Upper lobe of left lung (tissue), 6 donors: ENCODE results near the gene CHRNB1. TPM values are rescaled to one million over a fixed set of nuclear protein-coding genes. Genes with fewer than 3 reads are reported as not detected.

Experiments used
- ATAC-seq, 2 donors: fragments of 200-7000 bp; cut with Tn5 transposase; one replicate each; pipeline ENCODE4 v1.9.1; 2022; ENCODE audit warnings: mild to moderate bottlenecking in 2 of 2, moderate library complexity in 2 of 2; ENCODE audit not compliant: low FRiP score in 2 of 2
- DNase-seq, 2 donors: peaks; one replicate each; pipeline ENCODE4 v3.0.0-alpha.2; 2019 to 2020
- H3K27ac ChIP-seq, 4 donors: fragments of 200-600 bp; sonication (generic); one replicate each; pipeline ENCODE4 v1.5.1; 2016 to 2019
- H3K27me3 ChIP-seq, 4 donors: fragments of 200-600 bp; sonication (generic); one replicate each; pipeline ENCODE4 v1.5.1; 2017 to 2019
- H3K36me3 ChIP-seq, 4 donors: fragments of 200-600 bp; sonication (generic); one replicate each; pipeline ENCODE4 v1.5.1; 2016 to 2019
- H3K4me1 ChIP-seq, 4 donors: fragments of 200-600 bp; sonication (generic); one replicate each; pipeline ENCODE4 v1.5.1; 2018 to 2019
- H3K4me3 ChIP-seq, 4 donors: fragments of 200-600 bp; sonication (generic); one replicate each; pipeline ENCODE4 v1.5.1; 2017 to 2019; ENCODE audit warnings: mild to moderate bottlenecking in 2 of 4, moderate library complexity in 1 of 4
- H3K9me3 ChIP-seq, 4 donors: fragments of 200-600 bp; sonication (generic); one replicate each; pipeline ENCODE4 v1.5.1; 2018 to 2019
- EP300 ChIP-seq, 4 donors: sonication (generic); formaldehyde crosslinking; IDR thresholded peaks; one replicate each; pipeline ENCODE4 v1.5.1; 2017; ENCODE audit warnings: antibody characterized with exemption in 4 of 4, control low read depth in 2 of 4
- POLR2A ChIP-seq, 4 donors: fragments of 450-650 bp; IDR thresholded peaks; one replicate each; pipeline ENCODE4 v1.5.1; 2016 to 2017; ENCODE audit warnings: antibody characterized with exemption in 4 of 4, mild to moderate bottlenecking in 2 of 4
- POLR2AphosphoS5 ChIP-seq, 2 donors: sonication (generic); formaldehyde crosslinking; IDR thresholded peaks; one replicate each; pipeline ENCODE4 v1.5.1; 2017; ENCODE audit warnings: antibody characterized with exemption in 2 of 2
- WGBS, 2 donors: methylation state at CpG; one replicate each; pipeline ENCODE4 v1.1.5; 2017 to 2018; 5-methylcytosine and 5-hydroxymethylcytosine counted together
- total RNA-seq, 6 donors: library from RNA; depleted of rRNA in 4 of 6; stranded (reverse); fragments of >200 nt in 4 of 6; gene quantifications; one replicate each; pipeline versions ENCODE4 v1.1.0 to v1.2.1, GENCODE V29; 2016 to 2021
- TF ChIP-seq, protein P1 (sequence below), 6 experiments: fragments of 450-650 bp in 4 of 6; fragments of 200-600 bp in 2 of 6; sonication (generic) in 2 of 6; IDR thresholded peaks; one replicate each; pipeline ENCODE4 v1.5.1; 2016 to 2019; ENCODE audit warnings: antibody characterized with exemption in 6 of 6
- donor health status: DM: no; HTN: no; CAD: no; lungs with moderate emphysema.
- donor health status: DM: no; HTN: yes; CAD: no; lungs with severe emphysema.

Gene CHRNB1
- total RNA-seq, 6 donors from 2014 or later, result 1.9 to 11.5 (median 7.0) TPM

DNA sequence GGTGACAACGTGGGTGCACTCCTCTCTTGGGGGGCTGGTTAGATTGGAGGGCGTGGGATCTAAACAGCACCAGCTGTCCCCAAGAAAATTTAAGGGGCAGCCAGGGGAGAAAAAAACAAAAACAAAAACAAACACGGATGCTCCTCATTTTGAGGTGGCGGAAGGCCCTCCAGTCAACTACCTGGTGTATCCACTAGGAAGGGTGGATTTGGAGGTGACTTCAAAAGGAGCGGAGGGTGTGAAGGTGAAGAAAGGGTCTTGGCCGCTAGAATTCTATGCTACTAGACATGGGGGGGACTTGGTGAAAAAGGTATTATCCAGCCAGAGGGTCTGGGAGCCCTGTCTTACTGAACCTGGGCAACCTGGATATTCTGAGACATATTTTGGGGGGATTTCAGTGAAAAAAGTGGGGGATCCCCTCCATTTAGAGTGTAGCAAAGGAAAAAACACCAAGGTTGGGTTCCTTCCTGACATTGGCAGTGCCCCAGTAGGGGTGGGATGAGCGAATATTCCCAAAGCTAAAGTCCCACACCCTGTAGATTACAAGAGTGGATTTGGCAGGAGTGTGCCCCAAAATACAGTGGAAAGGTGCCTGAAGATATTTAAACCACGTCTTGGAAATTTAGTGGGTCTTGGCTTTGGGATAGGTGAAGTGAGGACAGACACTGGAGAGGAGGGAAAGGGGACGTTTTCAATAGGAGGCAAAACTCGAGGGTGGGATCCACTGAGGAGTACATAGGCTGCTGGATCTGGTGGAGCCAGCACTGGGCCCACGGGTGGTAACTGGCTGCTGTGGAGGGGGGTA is 6.0 kb upstream of the CHRNB1 start:
- Histone ChIP-seq H3K4me3 (peak overlapping the region in 2 of 4 donors; percentile 35 to 61), H3K36me3 (no peaks in the 10 kb centered on the region), H3K27me3 (peaks cover 0 to 25% (median 19%) of the 10 kb centered on the region in 4 donors), H3K9me3 (no peaks in the 10 kb centered on the region), H3K27ac (no peak overlapping the region), H3K4me1 (peaks cover 50 to 60% (median 57%) of the 10 kb centered on the region in 4 donors)
- TF ChIP-seq POLR2A (IDR thresholded peaks at IDR 0.05) (no peak), POLR2AphosphoS5 (IDR thresholded peaks at IDR 0.05) (no peak), EP300 (IDR thresholded peaks at IDR 0.05) (no peak)
- TF ChIP-seq, protein P1, sequence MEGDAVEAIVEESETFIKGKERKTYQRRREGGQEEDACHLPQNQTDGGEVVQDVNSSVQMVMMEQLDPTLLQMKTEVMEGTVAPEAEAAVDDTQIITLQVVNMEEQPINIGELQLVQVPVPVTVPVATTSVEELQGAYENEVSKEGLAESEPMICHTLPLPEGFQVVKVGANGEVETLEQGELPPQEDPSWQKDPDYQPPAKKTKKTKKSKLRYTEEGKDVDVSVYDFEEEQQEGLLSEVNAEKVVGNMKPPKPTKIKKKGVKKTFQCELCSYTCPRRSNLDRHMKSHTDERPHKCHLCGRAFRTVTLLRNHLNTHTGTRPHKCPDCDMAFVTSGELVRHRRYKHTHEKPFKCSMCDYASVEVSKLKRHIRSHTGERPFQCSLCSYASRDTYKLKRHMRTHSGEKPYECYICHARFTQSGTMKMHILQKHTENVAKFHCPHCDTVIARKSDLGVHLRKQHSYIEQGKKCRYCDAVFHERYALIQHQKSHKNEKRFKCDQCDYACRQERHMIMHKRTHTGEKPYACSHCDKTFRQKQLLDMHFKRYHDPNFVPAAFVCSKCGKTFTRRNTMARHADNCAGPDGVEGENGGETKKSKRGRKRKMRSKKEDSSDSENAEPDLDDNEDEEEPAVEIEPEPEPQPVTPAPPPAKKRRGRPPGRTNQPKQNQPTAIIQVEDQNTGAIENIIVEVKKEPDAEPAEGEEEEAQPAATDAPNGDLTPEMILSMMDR (IDR thresholded peaks at IDR 0.05), result no peak
- WGBS, 2 donors, result 50 to 51% methylated on average over 11 of the region's 11 CpGs
- ATAC-seq (no peak), DNase-seq (no peak)

DNA sequence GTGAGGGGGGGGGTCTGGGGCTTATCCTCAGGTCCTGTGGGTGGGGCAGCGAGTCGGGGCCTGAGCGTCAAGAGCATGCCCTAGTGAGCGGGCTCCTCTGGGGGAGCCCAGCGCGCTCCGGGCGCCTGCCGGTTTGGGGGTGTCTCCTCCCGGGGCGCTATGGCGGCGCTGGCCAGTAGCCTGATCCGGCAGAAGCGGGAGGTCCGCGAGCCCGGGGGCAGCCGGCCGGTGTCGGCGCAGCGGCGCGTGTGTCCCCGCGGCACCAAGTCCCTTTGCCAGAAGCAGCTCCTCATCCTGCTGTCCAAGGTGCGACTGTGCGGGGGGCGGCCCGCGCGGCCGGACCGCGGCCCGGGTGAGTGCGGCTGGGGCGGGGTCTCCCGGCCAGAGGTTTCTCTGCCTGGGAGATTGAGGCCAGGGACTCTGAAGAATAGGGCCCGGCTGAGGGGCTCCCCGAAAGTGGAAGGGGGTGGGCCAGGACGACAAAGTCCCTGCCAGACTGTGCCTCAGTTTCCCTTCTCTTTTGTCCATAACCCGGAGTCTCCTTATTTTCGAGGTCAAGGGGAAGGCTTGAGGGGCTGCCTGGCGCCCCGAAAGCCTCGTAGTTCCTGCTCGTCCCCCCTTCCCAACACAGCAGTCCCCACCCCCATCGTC is 5.3 kb upstream of the CHRNB1 start, which contains the start of gene FGF11:
FGF11 (plus strand) TSS at position 51 of the 651 bp plus-strand sequence; CDS start at position 160, 109 bp downstream.
- Histone ChIP-seq H3K36me3 (no peaks in the 10 kb centered on the region), H3K9me3 (no peaks in the 10 kb centered on the region), H3K27me3 (peaks cover 0 to 25% (median 19%) of the 10 kb centered on the region in 4 donors), H3K4me1 (peaks cover 50 to 61% (median 58%) of the 10 kb centered on the region in 4 donors), H3K27ac (no peak within 1 kb of the TSS), H3K4me3 (peak within 1 kb of the TSS in 3 of 4 donors; percentile 25 to 61 (median 44))
- DNase-seq, result peak in 1 of 2 donors; percentile 87
- ATAC-seq, result no peak
- TF ChIP-seq POLR2AphosphoS5 (IDR thresholded peaks at IDR 0.05), result no peak
- TF ChIP-seq, protein P1 (IDR thresholded peaks at IDR 0.05), result no peak
- TF ChIP-seq EP300 (IDR thresholded peaks at IDR 0.05), result no peak
- no peak for TF ChIP-seq POLR2A (IDR thresholded peaks at IDR 0.05)
- WGBS, 2 donors, result 2 to 5% methylated on average over 7 to 23 of the region's 50 CpGs

DNA sequence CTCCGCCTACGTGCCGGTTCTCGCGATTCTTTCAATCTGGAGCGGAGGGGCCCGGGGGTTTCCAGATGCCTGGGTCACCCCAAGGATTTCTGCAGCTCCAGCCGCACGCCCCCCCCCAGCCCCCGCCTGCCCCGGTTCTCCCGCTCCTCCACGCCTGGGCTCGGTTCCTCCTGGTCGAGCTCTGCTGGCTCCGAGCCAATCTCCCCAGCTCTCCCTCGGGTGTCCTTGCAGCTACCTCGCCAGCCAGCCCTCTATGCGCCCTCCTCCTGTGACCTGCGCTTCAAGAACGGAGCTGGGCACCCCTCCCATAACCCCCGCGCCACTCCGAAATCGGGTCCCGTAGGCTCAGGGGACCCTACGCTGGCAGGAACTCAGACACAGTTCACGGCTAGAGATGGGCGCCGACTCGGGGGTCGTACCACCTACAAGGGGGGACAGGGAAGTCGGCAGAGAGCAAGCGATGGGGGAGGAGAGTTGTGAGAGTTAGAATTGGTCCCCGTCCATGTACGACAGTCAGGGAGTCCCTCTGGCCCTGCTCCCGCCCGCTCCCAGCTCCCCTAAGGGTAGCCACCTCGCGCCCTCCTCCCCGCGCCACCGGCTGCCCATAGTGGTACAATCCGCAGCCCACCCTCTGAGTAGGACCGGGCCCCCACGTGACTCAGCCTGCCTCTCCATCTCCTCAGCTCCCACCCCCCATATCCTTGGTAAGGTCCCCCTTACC is 4.6 kb upstream of the CHRNB1 start:
- Histone ChIP-seq H3K27ac (no peak overlapping the region), H3K27me3 (peaks cover 0 to 25% (median 19%) of the 10 kb centered on the region in 4 donors), H3K4me3 (peak overlapping the region in 3 of 4 donors; percentile 16 to 44 (median 39)), H3K9me3 (no peaks in the 10 kb centered on the region), H3K4me1 (peaks cover 53 to 65% (median 61%) of the 10 kb centered on the region in 4 donors), H3K36me3 (no peaks in the 10 kb centered on the region)
- DNase-seq, result peak; percentile 63 to 80
- no peak for ATAC-seq
- TF ChIP-seq EP300 (IDR thresholded peaks at IDR 0.05), result no peak
- TF ChIP-seq POLR2A (IDR thresholded peaks at IDR 0.05), result no peak
- TF ChIP-seq, protein P1 (IDR thresholded peaks at IDR 0.05), result no peak
- no peak for TF ChIP-seq POLR2AphosphoS5 (IDR thresholded peaks at IDR 0.05)
- WGBS, 2 donors, result 4 to 6% methylated on average over 15 to 46 of the region's 46 CpGs

DNA sequence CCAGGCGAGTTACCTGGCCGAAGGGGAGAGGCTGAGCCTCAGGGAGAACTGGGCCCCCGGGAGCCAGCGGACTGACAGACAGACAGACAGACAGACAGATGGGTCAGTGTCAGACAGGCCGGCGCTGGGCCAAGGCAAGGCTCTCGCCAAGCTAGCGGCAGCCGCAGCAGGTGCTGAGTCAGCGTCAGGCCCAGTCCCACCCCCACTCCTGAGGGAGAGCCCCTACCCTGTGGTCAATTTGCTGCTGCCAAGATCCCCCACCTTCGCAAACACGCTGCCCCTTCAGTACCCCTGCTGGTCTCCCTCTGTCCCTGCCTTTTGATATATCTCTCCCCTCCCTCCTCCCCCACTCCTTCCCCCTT is 4.0 kb upstream of the CHRNB1 start:
- TF ChIP-seq, protein P1 (IDR thresholded peaks at IDR 0.05), result no peak
- TF ChIP-seq POLR2AphosphoS5 (IDR thresholded peaks at IDR 0.05) (no peak), POLR2A (IDR thresholded peaks at IDR 0.05) (no peak), EP300 (IDR thresholded peaks at IDR 0.05) (no peak)
- H3K4me1 ChIP-seq, result peaks cover 54 to 65% (median 62%) of the 10 kb centered on the region in 4 donors
- 8 to 16% methylated on average over 5 to 8 of the region's 12 CpGs for WGBS, 2 donors
- no peak overlapping the region for H3K4me3 ChIP-seq
- DNase-seq (peak in 1 of 2 donors; percentile 80), ATAC-seq (no peak)
- H3K27ac ChIP-seq, result no peak overlapping the region
- peaks cover 0 to 27% (median 19%) of the 10 kb centered on the region in 4 donors for H3K27me3 ChIP-seq
- H3K9me3 ChIP-seq, result no peaks in the 10 kb centered on the region
- H3K36me3 ChIP-seq, result no peaks in the 10 kb centered on the region
